ENCODE data around the gene ZCCHC24.
"Not testable (repeated sequence)": the region's sequence is repeated elsewhere in the genome, so short reads cannot be mapped to it uniquely, and the experiment has no call there.

The ZCCHC24 gene

GRCh38 chr10:79472449-79472848 lies 27.0 kb upstream of the ZCCHC24 start:
- no peak for DNase-seq

DNA sequence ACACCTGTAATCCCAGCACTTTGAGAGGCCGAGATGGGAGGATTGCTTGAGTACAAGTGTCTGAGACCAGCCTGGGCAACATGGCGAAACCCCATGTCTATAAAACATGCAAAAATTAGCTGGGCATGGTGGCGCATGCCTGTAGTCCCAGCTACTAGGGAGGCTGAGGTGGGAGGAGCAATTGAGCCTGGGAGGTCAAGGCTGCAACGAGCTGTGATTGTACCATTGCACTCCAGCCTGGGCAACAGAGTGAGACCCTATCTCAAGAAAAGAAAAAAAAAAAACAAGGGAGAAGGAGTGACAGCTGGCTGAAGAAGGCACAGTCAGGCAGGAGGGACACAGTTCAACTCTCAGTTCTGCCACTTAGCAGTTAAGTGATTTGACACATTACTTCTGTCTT lies 26.4 kb upstream of the ZCCHC24 start:
- DNase-seq: no peak

DNA sequence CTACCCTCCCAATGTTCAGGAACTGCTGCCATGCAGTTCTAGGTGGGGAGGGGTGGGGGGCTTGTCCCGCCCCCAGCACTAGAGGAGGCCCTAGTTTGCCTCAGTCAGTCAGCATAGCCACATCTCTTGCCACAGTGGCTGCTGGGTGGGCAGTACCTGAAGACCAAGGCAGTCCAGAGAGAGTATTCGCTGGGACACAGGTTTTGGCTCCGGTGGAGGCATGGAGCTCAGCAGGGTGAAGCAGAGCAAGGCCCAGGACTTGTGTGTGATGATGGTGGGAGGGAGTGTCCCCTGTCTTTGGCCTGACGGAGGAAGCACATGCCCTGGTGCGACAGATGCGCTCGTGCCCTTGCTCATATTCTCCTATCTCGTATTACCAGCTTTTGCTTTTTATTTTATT lies 24.7 kb upstream of the ZCCHC24 start:
- no peak for DNase-seq

- DNase-seq: no peak
Measured at GRCh38 chr10:79468841-79469585, 23.6 kb upstream of the ZCCHC24 start.

- DNase-seq: no peak
Measured at GRCh38 chr10:79468015-79468560, 22.7 kb upstream of the ZCCHC24 start.

- no peak for DNase-seq
Measured at GRCh38 chr10:79465341-79465740, 19.9 kb upstream of the ZCCHC24 start.

- DNase-seq: no peak
Measured at GRCh38 chr10:79463578-79464496, 18.4 kb upstream of the ZCCHC24 start.

- no peak for DNase-seq
Measured at GRCh38 chr10:79460687-79461086, 15.3 kb upstream of the ZCCHC24 start.

DNA sequence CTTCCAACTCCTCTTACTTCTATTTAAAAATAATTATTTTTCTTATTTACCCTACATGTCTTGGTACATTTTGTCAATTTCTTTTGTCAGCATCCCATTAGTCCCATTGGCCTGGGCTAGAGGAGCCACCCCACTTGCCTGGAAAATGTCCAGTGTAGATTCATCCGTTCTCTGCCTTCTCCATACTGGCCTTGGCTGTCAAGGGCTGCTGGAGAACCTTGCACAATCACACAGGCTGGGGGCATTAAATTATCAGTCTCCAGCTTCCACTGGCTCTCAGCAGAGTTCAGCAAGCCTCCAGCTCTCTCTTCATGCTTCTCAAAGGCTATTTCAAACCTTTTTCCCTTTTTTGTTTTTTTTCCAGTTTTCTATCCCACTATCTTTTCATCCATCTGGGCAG lies 13.8 kb upstream of the ZCCHC24 start:
- DNase-seq: no peak

DNA sequence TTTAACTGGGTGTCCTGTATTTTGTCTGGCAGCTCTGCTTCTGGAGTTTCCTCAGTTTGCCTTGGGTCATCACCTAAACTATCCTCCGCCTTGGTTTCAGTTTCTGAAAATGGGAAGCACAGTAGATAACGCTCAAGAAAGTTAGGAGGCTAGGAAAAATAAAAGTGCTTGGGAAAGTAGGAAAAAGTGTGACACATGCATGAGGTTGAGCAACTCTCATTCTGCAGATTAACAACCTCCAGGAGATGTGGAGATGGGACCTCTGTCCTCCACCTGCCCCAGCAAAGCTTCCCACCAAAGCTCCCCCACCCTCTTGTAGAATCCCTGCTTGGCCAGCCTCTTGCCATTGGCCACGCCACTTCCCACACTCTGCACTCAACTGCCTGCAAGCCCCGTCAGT lies 13.1 kb upstream of the ZCCHC24 start:
- DNase-seq: no peak

- no peak for DNase-seq
Measured at GRCh38 chr10:79457256-79457785, 11.9 kb upstream of the ZCCHC24 start.

- DNase-seq: no peak
Measured at GRCh38 chr10:79454259-79454658, 8.8 kb upstream of the ZCCHC24 start.

GRCh38 chr10:79453392-79453791 lies 8.0 kb upstream of the ZCCHC24 start:
- DNase-seq: no peak

- DNase-seq: no peak
Measured at GRCh38 chr10:79452174-79452611, 6.8 kb upstream of the ZCCHC24 start.

DNA sequence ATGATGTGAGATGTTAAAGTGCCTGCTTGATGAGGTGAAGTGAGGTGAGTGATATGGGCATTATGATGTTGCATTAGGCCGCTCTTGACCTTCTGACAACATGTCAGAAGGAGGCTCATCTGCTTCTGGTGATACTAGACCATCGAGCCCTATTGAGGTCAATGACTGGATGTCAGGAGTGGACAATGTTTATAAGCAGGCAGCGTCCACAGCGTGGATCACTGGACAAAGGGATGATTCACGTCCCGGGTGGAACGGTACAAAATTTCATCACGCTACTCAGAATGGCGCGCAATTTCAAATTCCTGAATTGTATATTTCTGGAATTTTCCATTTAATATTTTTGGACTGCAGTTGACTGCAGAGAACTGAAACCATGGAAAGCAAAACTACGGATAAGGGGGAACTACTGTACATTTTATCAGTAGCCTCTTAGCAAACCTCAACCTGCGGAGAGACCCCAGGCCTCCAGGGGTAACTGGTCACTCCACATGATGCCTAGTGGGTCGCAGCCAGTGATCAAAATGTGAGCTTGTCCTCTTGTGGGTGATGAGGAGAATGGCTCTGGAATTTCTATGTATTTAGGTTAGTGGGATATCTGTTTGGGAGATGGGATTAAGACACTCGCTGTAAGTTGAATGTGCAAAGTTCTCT lies 5.7 kb upstream of the ZCCHC24 start:
- DNase-seq: no peak

- peak; percentile 18 for DNase-seq
Measured at GRCh38 chr10:79449181-79450146, 4.0 kb upstream of the ZCCHC24 start.

DNA sequence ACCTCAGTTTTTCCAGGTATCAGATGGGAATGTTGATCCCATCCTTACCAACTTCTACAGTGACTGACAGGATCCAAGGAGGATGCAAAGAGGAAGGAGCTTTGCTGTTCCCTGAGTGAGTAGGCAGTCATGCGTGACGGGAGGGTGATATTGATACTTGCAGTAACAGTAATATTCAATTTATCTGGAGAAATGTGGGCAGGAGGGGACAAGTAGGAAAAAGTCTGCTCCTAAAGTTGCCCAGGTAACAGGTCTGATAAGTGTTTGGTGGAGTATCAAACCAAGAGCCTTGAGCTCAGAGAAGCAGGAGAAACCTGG lies 3.3 kb upstream of the ZCCHC24 start:
- no peak for DNase-seq

DNA sequence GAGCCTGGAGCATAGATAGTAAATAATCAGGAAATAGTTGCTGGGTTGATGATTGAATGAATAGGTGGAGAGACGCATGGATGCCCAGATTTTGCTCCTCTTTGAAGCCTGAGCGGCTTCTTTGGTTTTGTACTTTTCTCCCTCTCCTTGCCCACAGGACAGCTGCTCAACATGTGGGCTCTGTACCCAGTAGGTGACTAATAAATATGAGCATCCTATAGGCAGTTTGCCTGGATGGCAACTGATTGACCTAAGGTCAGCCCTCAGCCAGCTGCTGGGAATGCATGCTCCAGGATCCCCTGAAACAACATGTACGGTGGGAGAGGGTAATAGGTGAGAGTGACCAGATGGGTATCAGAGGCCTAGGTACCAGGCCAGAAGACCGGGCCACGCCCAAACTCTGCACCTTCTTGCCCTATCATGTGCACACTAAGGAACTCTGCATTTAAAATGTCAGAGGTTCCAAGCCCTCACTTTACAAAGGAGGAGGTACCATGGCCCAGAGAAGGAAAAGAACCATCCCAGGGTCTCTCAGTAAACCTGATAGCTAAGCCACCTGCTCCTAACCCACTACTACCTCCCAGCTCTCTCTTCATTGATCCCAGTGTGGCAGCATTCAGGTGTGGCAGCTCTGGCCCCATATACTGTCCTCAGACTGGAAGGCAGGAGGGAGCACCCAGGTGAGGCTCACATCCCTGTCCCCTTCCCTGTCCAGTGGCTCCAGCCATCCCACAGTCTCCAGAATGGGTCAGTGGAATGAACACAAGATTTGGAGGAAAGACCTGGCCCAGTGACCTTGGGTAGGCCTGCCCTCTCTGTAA lies 2.7 kb upstream of the ZCCHC24 start:
- DNase-seq: no peak

GRCh38 chr10:79447249-79447648 lies 1.8 kb upstream of the ZCCHC24 start:
- not testable (repeated sequence) for DNase-seq

GRCh38 chr10:79446758-79447084 lies 1.3 kb upstream of the ZCCHC24 start:
- no peak for DNase-seq
